OCI-LY3 (cell line): ENCODE data around the gene TAS2R43.
"Not testable (repeated sequence)": the region's sequence is repeated elsewhere in the genome, so short reads cannot be mapped to it uniquely, and the experiment has no call there.

Experiments used
- H2AFZ ChIP-seq: fragments of 200-600, 300-600 bp; shearing (Covaris generic); 2 replicates; pipeline ENCODE4 v1.6.0; 2014; ENCODE audit warnings: antibody characterized with exemption, low read depth, low read length
- H3K27ac ChIP-seq: fragments of 200-600, 300-600 bp; sonication (generic); 2 replicates; pipeline ENCODE4 v1.5.1; 2014; ENCODE audit warnings: mild to moderate bottlenecking, low read length, moderate library complexity, mixed read lengths
- H3K27me3 ChIP-seq: fragments of 200-600, 300-600 bp; sonication (generic); 2 replicates; pipeline ENCODE4 v1.6.1; 2014; ENCODE audit warnings: low read depth, low read length, mixed read lengths
- H3K36me3 ChIP-seq: fragments of 200-600, 300-600 bp; sonication (generic); replicated peaks from 2 replicates; pipeline ENCODE3; 2014; ENCODE audit warnings: low read depth, low read length, mixed read lengths
- H3K4me1 ChIP-seq: fragments of 300-600, 200-600 bp; sonication (generic); 2 replicates; pipeline ENCODE4 v1.6.1; 2014; ENCODE audit warnings: low read length, mixed read lengths
- H3K4me2 ChIP-seq: fragments of 200-600, 300-600 bp; sonication (generic); 2 replicates; pipeline ENCODE4 v1.6.1; 2014; ENCODE audit warnings: low read length, mixed read lengths
- H3K4me3 ChIP-seq: fragments of 300-600, 200-600 bp; sonication (generic); 2 replicates; pipeline ENCODE4 v1.5.1; 2014; ENCODE audit warnings: antibody characterized with exemption, mild to moderate bottlenecking, low read length, moderate library complexity
- H3K79me2 ChIP-seq: fragments of 300-600, 200-600 bp; shearing (Covaris generic); 2 replicates; pipeline ENCODE4 v1.6.1; 2014; ENCODE audit warnings: mild to moderate bottlenecking, low read length, mixed read lengths
- H3K9ac ChIP-seq: fragments of 300-600, 200-600 bp; shearing (Covaris generic); 2 replicates; pipeline ENCODE4 v1.6.0; 2014; ENCODE audit warnings: mild to moderate bottlenecking, low read length, moderate library complexity
- H3K9me3 ChIP-seq: fragments of 200-600, 300-600 bp; shearing (Covaris generic); 2 replicates; pipeline ENCODE4 v1.6.1; 2014; ENCODE audit warnings: low read length, mixed read lengths; ENCODE audit not compliant: insufficient read depth
- H4K20me1 ChIP-seq: fragments of 200-600, 300-600 bp; sonication (generic); 2 replicates; pipeline ENCODE4 v1.6.1; 2016; ENCODE audit warnings: low read length, mixed read lengths; ENCODE audit not compliant: insufficient read depth
- CTCF ChIP-seq: fragments of 200-600, 300-600 bp; sonication (generic); IDR thresholded peaks from 2 replicates; pipeline ENCODE4 v1.5.1; 2014; ENCODE audit warnings: antibody characterized with exemption, low read length, low read depth
- EZH2phosphoT487 ChIP-seq: fragments of 200-600 bp; shearing (Covaris generic); IDR thresholded peaks from 2 replicates; pipeline ENCODE4 v1.6.1; 2018; ENCODE audit warnings: antibody characterized with exemption, mixed run types, low read depth

Gene TAS2R43

GRCh38 chr12:11108862-11109261 is 16.7 kb upstream of the TAS2R43 start:
- Histone ChIP-seq H3K79me2 (peaks cover 63% of the 10 kb centered on the region), H3K27ac (no peak overlapping the region)
- TF ChIP-seq EZH2phosphoT487 (no peak), CTCF (no peak)

GRCh38 chr12:11107719-11108118 is 15.6 kb upstream of the TAS2R43 start:
- Histone ChIP-seq H4K20me1 (0 out of 2 replicates have a peak, but pooled peaks cover 3% of the 10 kb centered on the region), H3K4me1 (peaks cover 9% of the 10 kb centered on the region), H3K4me2 (no peak overlapping the region), H2AFZ (no peak overlapping the region), H3K9ac (no peak overlapping the region), H3K27me3 (no peaks in the 10 kb centered on the region), H3K27ac (no peak overlapping the region), H3K79me2 (peaks cover 54% of the 10 kb centered on the region), H3K36me3 (no peaks in the 10 kb centered on the region), H3K4me3 (no peak overlapping the region), H3K9me3 (no peaks in the 10 kb centered on the region)
- TF ChIP-seq EZH2phosphoT487 (no peak), CTCF (no peak)

More at GRCh38 chr12:11108862-11109261, 16.7 kb upstream of the TAS2R43 start:
- H3K4me2 ChIP-seq, result no peak overlapping the region
- no peaks in the 10 kb centered on the region for H3K9me3 ChIP-seq
- H3K27me3 ChIP-seq, result no peaks in the 10 kb centered on the region
- no peaks in the 10 kb centered on the region for H3K36me3 ChIP-seq
- no peak overlapping the region for H3K4me3 ChIP-seq
- H3K9ac ChIP-seq, result no peak overlapping the region
- H4K20me1 ChIP-seq, result 0 out of 2 replicates have a peak, but pooled peaks cover 3% of the 10 kb centered on the region
- H3K4me1 ChIP-seq, result peaks cover 9% of the 10 kb centered on the region
- H2AFZ ChIP-seq, result no peak overlapping the region

- H3K4me1 ChIP-seq, result peaks cover 6% of the 10 kb centered on the region
- H3K36me3 ChIP-seq, result no peaks in the 10 kb centered on the region
- no peak overlapping the region for H3K4me2 ChIP-seq
- H3K4me3 ChIP-seq, result no peak overlapping the region
- H3K9me3 ChIP-seq, result no peaks in the 10 kb centered on the region
- H4K20me1 ChIP-seq, result 0 out of 2 replicates have a peak, but pooled peaks cover 3% of the 10 kb centered on the region
- H3K9ac ChIP-seq, result no peak overlapping the region
- TF ChIP-seq CTCF (no peak), EZH2phosphoT487 (no peak)
- no peaks in the 10 kb centered on the region for H3K27me3 ChIP-seq
- no peak overlapping the region for H2AFZ ChIP-seq
- peaks cover 41% of the 10 kb centered on the region for H3K79me2 ChIP-seq
- H3K27ac ChIP-seq, result no peak overlapping the region
Measured at GRCh38 chr12:11106288-11106687, 14.2 kb upstream of the TAS2R43 start.

- H4K20me1 ChIP-seq, result 0 out of 2 replicates have a peak, but pooled peaks cover 3% of the 10 kb centered on the region
- no peak overlapping the region for H3K4me2 ChIP-seq
- H3K36me3 ChIP-seq, result peaks cover 4% of the 10 kb centered on the region
- H3K79me2 ChIP-seq, result peaks cover 38% of the 10 kb centered on the region
- no peak overlapping the region for H3K27ac ChIP-seq
- no peaks in the 10 kb centered on the region for H3K9me3 ChIP-seq
- no peak overlapping the region for H3K4me3 ChIP-seq
- no peaks in the 10 kb centered on the region for H3K27me3 ChIP-seq
- H3K4me1 ChIP-seq, result no peaks in the 10 kb centered on the region
- no peak overlapping the region for H2AFZ ChIP-seq
- no peak for TF ChIP-seq EZH2phosphoT487
- TF ChIP-seq CTCF, result no peak
- H3K9ac ChIP-seq, result no peak overlapping the region
Measured at GRCh38 chr12:11105546-11105945, 13.4 kb upstream of the TAS2R43 start.

GRCh38 chr12:11094910-11095309 is 2.8 kb upstream of the TAS2R43 start:
- H3K36me3 ChIP-seq, H3K79me2 ChIP-seq, H3K27me3 ChIP-seq, H3K9ac ChIP-seq, H3K4me2 ChIP-seq, H3K4me1 ChIP-seq, H3K27ac ChIP-seq, H4K20me1 ChIP-seq, H2AFZ ChIP-seq, H3K9me3 ChIP-seq, H3K4me3 ChIP-seq: not testable (repeated sequence)
